Esophagus (tissue), 2 donors: ENCODE data around the gene PYGM. TPM values are rescaled to one million over a fixed set of nuclear protein-coding genes. Genes with fewer than 3 reads are reported as not detected.

ENCODE experiments used
- H3K27ac ChIP-seq, 2 donors: one replicate each; pipeline ENCODE4 v1.5.1; 2013; ENCODE audit warnings: low read depth in 2 of 2, mild to moderate bottlenecking in 2 of 2, inconsistent platforms in 1 of 2, low read length in 1 of 2, moderate library complexity in 1 of 2
- H3K27me3 ChIP-seq, 2 donors: one replicate each; pipeline ENCODE4 v1.6.1; 2013; ENCODE audit warnings: low read length in 2 of 2, control low read depth in 1 of 2, mild to moderate bottlenecking in 1 of 2; ENCODE audit not compliant: insufficient read depth in 2 of 2, control insufficient read depth in 1 of 2
- H3K36me3 ChIP-seq, 2 donors: one replicate each; pipeline ENCODE4 v1.6.1; 2013; ENCODE audit warnings: low read length in 1 of 2; ENCODE audit not compliant: control insufficient read depth in 2 of 2, insufficient read depth in 2 of 2
- H3K4me1 ChIP-seq, 2 donors: one replicate each; pipeline ENCODE4 v1.6.1; 2013; ENCODE audit warnings: low read length in 1 of 2; ENCODE audit not compliant: control insufficient read depth in 2 of 2, insufficient read depth in 2 of 2
- H3K4me3 ChIP-seq, 2 donors: one replicate each; pipeline ENCODE4 v1.5.1; 2013; ENCODE audit warnings: low read length in 2 of 2, mild to moderate bottlenecking in 2 of 2, low read depth in 1 of 2, moderate library complexity in 1 of 2
- H3K9me3 ChIP-seq, 2 donors: one replicate each; pipeline ENCODE4 v1.6.1; 2013; ENCODE audit warnings: mild to moderate bottlenecking in 2 of 2, low read depth in 1 of 2, low read length in 1 of 2, moderate library complexity in 1 of 2; ENCODE audit not compliant: control insufficient read depth in 2 of 2, insufficient read depth in 1 of 2
- WGBS, 2 donors: extraction: QIAGEN DNeasy Blood & Tissue Kit; methylation state at CpG; one replicate each; pipeline ENCODE4 v1.1.7; 2013; 5-methylcytosine and 5-hydroxymethylcytosine counted together
- polyA plus RNA-seq, 2 donors: library from polyadenylated mRNA; stranded (reverse); fragments of 200-250 nt; gene quantifications; one replicate each; pipeline ENCODE4 v1.2.3, GENCODE V29; 2013
- donor health status: healthy with polysubstance abuse.
- donor health status: Bipolar disorder and iron deficiency.

The PYGM gene
- polyA plus RNA-seq, 2 donors, result 1.2 to 1.7 TPM

- Histone ChIP-seq H3K27ac (no peak overlapping the region), H3K4me1 (no peaks in the 10 kb centered on the region), H3K9me3 (no peaks in the 10 kb centered on the region), H3K27me3 (no peaks in the 10 kb centered on the region), H3K4me3 (no peak overlapping the region), H3K36me3 (peaks cover 0 to 3% of the 10 kb centered on the region in 2 donors)
- 88 to 89% methylated on average over 26 of the region's 26 CpGs for WGBS, 2 donors
Measured at GRCh38 chr11:64754124-64754918, 5.5 kb downstream of the PYGM start.

DNA sequence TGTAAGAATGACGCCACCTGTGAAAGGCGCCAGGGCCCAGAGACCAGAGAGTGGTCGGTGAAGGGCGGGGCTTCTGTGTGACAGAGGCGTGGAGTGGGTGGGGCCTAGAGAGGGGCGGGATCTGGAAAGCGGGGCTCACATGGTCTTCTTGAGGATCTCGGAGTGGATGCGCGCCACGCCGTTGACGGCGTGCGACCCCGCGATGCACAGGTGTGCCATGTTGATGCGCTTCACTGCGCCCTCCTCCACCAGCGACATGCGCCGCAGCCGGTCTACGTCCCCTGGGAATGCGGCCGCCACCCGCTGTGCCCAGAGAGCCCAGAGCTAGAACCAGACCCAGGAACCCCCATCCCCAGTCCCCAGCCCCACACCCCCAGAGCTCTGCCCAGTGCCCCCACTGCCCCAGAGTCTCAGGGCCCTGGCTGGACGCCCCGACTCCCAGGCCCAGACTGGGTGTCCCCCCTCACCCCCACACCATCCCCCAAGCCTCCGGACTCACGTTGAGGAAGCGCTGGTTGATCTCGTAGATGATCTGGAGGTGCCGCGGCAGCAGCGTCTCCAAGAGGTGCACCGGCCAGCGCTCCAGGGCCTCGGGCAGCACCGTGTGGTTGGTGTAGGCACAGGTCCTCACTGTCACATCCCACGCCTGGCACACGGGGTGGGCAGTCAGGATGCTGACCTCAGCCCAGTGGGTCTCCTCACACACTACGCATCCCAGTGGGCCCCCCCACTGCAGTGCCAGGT is 6.2 kb downstream of the PYGM start:
- Histone ChIP-seq H3K36me3 (peaks cover 0 to 3% of the 10 kb centered on the region in 2 donors), H3K4me1 (no peaks in the 10 kb centered on the region), H3K27ac (no peak overlapping the region), H3K27me3 (no peaks in the 10 kb centered on the region), H3K9me3 (no peaks in the 10 kb centered on the region), H3K4me3 (no peak overlapping the region)
- WGBS, 2 donors, result 92 to 95% methylated on average over 43 of the region's 43 CpGs

- Histone ChIP-seq H3K27me3 (no peaks in the 10 kb centered on the region), H3K4me1 (no peaks in the 10 kb centered on the region), H3K27ac (no peak overlapping the region), H3K36me3 (peaks cover 0 to 3% of the 10 kb centered on the region in 2 donors), H3K4me3 (no peak overlapping the region), H3K9me3 (no peaks in the 10 kb centered on the region)
- 93 to 95% methylated on average over 7 of the region's 7 CpGs for whole genome bisulfite sequencing, 2 donors
Measured at GRCh38 chr11:64753019-64753379, 6.8 kb downstream of the PYGM start.

DNA sequence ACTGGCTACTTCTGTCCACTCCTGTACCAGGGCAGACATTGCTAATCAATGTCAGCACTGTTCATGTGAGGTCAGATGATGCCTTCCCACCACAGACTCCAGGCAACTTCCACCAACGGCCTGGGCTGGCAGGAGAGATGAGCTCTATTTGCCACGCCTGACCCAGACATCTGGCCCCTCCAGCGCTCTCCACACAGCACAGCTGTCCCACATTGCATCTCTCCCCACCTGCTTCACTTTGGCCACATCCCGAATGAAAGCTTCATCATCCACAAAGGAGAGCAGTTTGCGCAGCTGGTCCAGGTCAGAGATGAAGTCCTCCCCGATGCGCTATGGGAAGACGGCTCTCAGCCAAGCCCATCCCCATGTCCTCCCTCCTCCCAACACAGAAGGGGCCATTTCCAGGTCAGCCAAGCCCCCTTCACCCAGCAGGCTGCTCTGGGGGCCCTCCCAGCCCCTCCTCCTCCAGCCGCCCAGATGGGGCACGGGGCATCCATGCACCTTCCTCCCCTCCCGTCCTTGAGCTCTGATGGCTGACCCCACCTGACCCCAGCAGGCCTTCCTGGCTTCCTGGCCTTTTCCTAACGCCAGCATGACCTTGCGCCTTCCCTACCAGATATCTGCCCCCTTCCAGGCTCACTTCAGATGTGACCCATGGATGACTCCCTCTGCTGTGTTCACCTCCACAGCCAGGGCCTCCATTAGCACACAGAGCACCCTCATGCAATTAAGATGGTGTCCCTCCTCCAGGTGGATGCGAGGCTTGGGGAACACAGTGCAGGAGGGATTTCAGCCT is 7.4 kb downstream of the PYGM start:
- H3K9me3 ChIP-seq, result no peaks in the 10 kb centered on the region
- no peaks in the 10 kb centered on the region for H3K27me3 ChIP-seq
- H3K27ac ChIP-seq, result no peak overlapping the region
- H3K4me1 ChIP-seq, result no peaks in the 10 kb centered on the region
- H3K36me3 ChIP-seq, result peaks cover 0 to 3% of the 10 kb centered on the region in 2 donors
- H3K4me3 ChIP-seq, result no peak overlapping the region
- 86 to 90% methylated on average over 14 of the region's 14 CpGs for WGBS, 2 donors

GRCh38 chr11:64751580-64751979 is 8.2 kb downstream of the PYGM start:
- Histone ChIP-seq H3K27me3 (no peaks in the 10 kb centered on the region), H3K9me3 (no peaks in the 10 kb centered on the region), H3K27ac (no peak overlapping the region), H3K4me1 (no peaks in the 10 kb centered on the region), H3K4me3 (no peak overlapping the region), H3K36me3 (peaks cover 0 to 3% of the 10 kb centered on the region in 2 donors)
- WGBS, 2 donors, result 94 to 95% methylated on average over 9 of the region's 9 CpGs

DNA sequence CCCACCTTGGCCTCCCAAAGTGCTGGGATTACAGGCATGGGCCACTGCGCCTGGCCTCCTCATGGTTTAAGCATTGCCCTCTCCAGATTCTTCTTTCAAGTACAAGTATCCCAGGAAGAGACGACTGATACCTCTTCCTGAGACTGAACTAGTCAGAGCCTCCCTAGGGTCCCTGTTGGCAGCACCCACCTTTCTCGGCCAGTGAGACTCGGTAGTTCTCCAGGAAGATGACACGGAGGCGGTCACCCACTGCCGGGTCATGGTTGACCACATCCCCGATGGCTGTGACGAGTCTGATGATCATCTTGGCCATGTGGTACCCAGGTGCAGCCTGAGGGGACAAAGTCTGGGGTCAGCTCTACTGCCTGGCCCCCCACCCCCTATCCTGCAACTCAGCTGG is 8.6 kb downstream of the PYGM start:
- WGBS, 2 donors, result 91 to 93% methylated on average over 9 of the region's 9 CpGs
- Histone ChIP-seq H3K36me3 (peaks cover 0 to 3% of the 10 kb centered on the region in 2 donors), H3K4me1 (no peaks in the 10 kb centered on the region), H3K9me3 (no peaks in the 10 kb centered on the region), H3K4me3 (no peak overlapping the region), H3K27ac (no peak overlapping the region), H3K27me3 (no peaks in the 10 kb centered on the region)

DNA sequence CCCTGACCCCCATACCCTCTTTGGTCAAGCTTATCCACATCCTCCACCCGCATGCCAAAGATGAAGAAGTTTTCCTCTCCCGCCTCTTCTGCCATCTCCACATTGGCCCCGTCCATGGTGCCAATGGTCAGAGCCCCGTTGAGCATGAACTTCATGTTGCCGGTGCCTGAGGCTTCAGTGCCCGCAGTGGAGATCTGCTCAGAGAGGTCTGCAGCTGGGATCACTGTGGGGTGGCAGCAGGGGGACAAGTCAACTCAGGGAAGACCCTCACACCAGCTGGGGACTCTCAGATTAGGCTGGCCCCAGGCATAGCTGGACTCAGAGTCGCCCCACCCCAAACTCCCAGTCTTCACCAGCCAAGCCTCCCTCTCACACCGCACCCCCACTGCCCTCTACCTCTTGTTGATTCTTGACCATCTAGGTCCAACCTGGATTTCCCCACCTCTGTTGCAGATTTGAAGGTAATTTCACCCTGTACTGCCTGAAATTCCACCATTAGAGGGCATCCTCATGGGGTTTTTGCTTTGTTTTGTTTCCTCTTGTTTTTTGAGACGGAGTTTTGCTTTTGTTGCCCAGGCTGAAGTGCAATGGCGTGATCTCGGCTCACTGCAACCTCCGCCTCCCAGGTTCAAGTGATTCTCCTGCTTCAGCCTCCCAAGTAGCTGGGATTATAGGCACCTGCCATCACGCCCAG is 9.3 kb downstream of the PYGM start:
- Histone ChIP-seq H3K4me3 (no peak overlapping the region), H3K27me3 (no peaks in the 10 kb centered on the region), H3K9me3 (no peaks in the 10 kb centered on the region), H3K27ac (no peak overlapping the region), H3K36me3 (peaks cover 0 to 3% of the 10 kb centered on the region in 2 donors), H3K4me1 (no peaks in the 10 kb centered on the region)
- 94% methylated on average over 13 of the region's 13 CpGs for WGBS, 2 donors

GRCh38 chr11:64747961-64748665 is 11.7 kb downstream of the PYGM start:
- H3K9me3 ChIP-seq, result no peaks in the 10 kb centered on the region
- no peaks in the 10 kb centered on the region for H3K36me3 ChIP-seq
- 77 to 78% methylated on average over 15 of the region's 15 CpGs for WGBS, 2 donors
- H3K4me3 ChIP-seq, result no peak overlapping the region
- H3K4me1 ChIP-seq, result peaks cover 0 to 9% of the 10 kb centered on the region in 2 donors
- H3K27ac ChIP-seq, result peak overlapping the region in 1 of 2 donors; percentile 36
- H3K27me3 ChIP-seq, result no peaks in the 10 kb centered on the region
